GM04504 (cell line): ENCODE measurements around the gene TAF12.
"Not testable (repeated sequence)": the region's sequence is repeated elsewhere in the genome, so short reads cannot be mapped to it uniquely, and the experiment has no call there.

Experiments used
- DNase-seq: peaks from one replicate; pipeline ENCODE4 v3.0.0-alpha.2; 2012; ENCODE audit warnings: low read depth

The TAF12 gene

GRCh38 chr1:28642847-28643635 is at the start of gene TAF12:
TAF12 (minus strand) TSS chr1:28643067; CDS start chr1:28622081, 20,986 bp downstream.
- DNase-seq = peak; percentile 90

- DNase-seq = not testable (repeated sequence)
Observed at GRCh38 chr1:28691627-28692026, 48.8 kb upstream of the TAF12 start.

- DNase-seq = no peak
Observed at GRCh38 chr1:28684937-28685336, 42.1 kb upstream of the TAF12 start.

- no peak for DNase-seq
Observed at GRCh38 chr1:28682840-28683239, 40.0 kb upstream of the TAF12 start.

GRCh38 chr1:28680151-28680550 is 37.3 kb upstream of the TAF12 start:
- no peak for DNase-seq

- DNase-seq = no peak
Observed at GRCh38 chr1:28675924-28676257, 33.0 kb upstream of the TAF12 start.

GRCh38 chr1:28672971-28673370 is 30.1 kb upstream of the TAF12 start:
- not testable (repeated sequence) for DNase-seq

GRCh38 chr1:28671254-28671780 is 28.4 kb upstream of the TAF12 start:
- DNase-seq = no peak

- peak; percentile 32 for DNase-seq
Observed at GRCh38 chr1:28668956-28669723, 26.3 kb upstream of the TAF12 start.

- DNase-seq = peak; percentile 54
Observed at GRCh38 chr1:28668191-28668955, 25.5 kb upstream of the TAF12 start, which contains the start of gene GMEB1. GMEB1 (plus strand) TSS chr1:28668784; CDS start chr1:28683613, 14,829 bp downstream.

- no peak for DNase-seq
Observed at GRCh38 chr1:28666806-28667205, 23.9 kb upstream of the TAF12 start.

GRCh38 chr1:28663871-28664470 is 21.1 kb upstream of the TAF12 start:
- DNase-seq = no peak

- DNase-seq = no peak
Observed at GRCh38 chr1:28656335-28656734, 13.5 kb upstream of the TAF12 start.

GRCh38 chr1:28655448-28656311 is 12.8 kb upstream of the TAF12 start:
- not testable (repeated sequence) for DNase-seq

- not testable (repeated sequence) for DNase-seq
Observed at GRCh38 chr1:28653870-28654269, 11.0 kb upstream of the TAF12 start.

- not testable (repeated sequence) for DNase-seq
Observed at GRCh38 chr1:28653063-28653462, 10.2 kb upstream of the TAF12 start.

GRCh38 chr1:28648474-28649198 is 5.8 kb upstream of the TAF12 start, which contains the start of gene RNU11:
RNU11 (plus strand) TSS chr1:28648600.
- DNase-seq = peak; percentile 93

GRCh38 chr1:28648008-28648473 is 5.2 kb upstream of the TAF12 start:
- peak; percentile 77 for DNase-seq

GRCh38 chr1:28646040-28646439 is 3.2 kb upstream of the TAF12 start:
- DNase-seq = no peak

GRCh38 chr1:28645406-28645805 is 2.5 kb upstream of the TAF12 start:
- not testable (repeated sequence) for DNase-seq
